Activated CD4-positive, alpha-beta T cell treated with anti-CD3 and anti-CD28 coated beads, Interleukin-2, amount 10 ng/mL, durations not matched to agents 7 days and 5 days (primary cell): Measurements from ENCODE around the gene SOWAHA. TPM values are rescaled to one million over a fixed set of nuclear protein-coding genes. Genes with fewer than 3 reads are reported as not detected.
"Not testable (repeated sequence)": the region's sequence is repeated elsewhere in the genome, so short reads cannot be mapped to it uniquely, and the experiment has no call there.

ENCODE experiments used
- CTCF ChIA-PET: fragments of 350-600 bp; sonication (Branson Sonifier 250); formaldehyde crosslinking; loops from one replicate; lab custom pipeline; 2021; ENCODE audit warnings: antibody characterized with exemption; lab: Charles Lee
- POLR2A ChIA-PET: fragments of 350-600 bp; sonication (Branson Sonifier 250); formaldehyde crosslinking; loops from one replicate; lab custom pipeline; 2021; ENCODE audit warnings: antibody characterized with exemption; lab: Charles Lee
- DNase-seq: peaks from one replicate; pipeline ENCODE4 v3.0.0-alpha.2; 2020
- H3K27ac Mint-ChIP-seq: one replicate; pipeline ENCODE4 v1.8.0; 2021; ENCODE audit warnings: mild to moderate bottlenecking, moderate library complexity, mixed read lengths
- H3K27me3 Mint-ChIP-seq: one replicate; pipeline ENCODE4 v1.8.0; 2021; ENCODE audit warnings: mixed read lengths
- H3K36me3 Mint-ChIP-seq: one replicate; pipeline ENCODE4 v1.8.0; 2021; ENCODE audit warnings: low read depth, mixed read lengths
- H3K4me1 Mint-ChIP-seq: one replicate; pipeline ENCODE4 v1.8.0; 2021; ENCODE audit warnings: mixed read lengths
- H3K4me3 Mint-ChIP-seq: one replicate; pipeline ENCODE4 v1.8.0; 2021; ENCODE audit warnings: mild to moderate bottlenecking, moderate library complexity, mixed read lengths
- H3K9me3 Mint-ChIP-seq: one replicate; pipeline ENCODE4 v1.8.0; 2021; ENCODE audit warnings: mixed read lengths
- total RNA-seq, 2 experiments: library from RNA; stranded (reverse); gene quantifications; one replicate each; pipeline ENCODE4 v1.2.3, GENCODE V29; 2021

Gene SOWAHA
- total RNA-seq, 2 experiments from 2014 or later = not detected

DNA sequence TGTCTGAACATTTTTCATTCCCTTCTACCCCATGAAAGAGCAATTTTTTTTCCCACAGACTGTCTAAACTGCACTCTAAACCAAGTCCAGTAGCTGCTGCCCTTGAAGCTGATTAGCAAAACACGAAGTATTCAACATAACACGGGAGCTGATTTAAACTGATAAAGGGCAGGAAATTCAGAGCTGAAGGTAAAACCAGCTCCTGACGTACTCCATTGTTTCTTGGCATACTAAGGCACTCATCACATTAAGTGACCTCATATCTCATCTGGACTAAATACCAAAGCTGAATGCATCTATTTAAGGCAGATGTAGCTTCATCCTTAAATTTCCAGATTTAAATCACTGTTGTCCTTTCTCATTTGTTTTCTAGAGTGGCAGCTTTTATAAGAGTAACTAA, 41.2 kb downstream of the SOWAHA start:
- Mint-ChIP-seq H3K27ac (no peak overlapping the region), H3K4me1 (peaks cover 4% of the 10 kb centered on the region), H3K9me3 (no peaks in the 10 kb centered on the region), H3K36me3 (no peaks in the 10 kb centered on the region), H3K27me3 (peaks cover 4% of the 10 kb centered on the region), H3K4me3 (no peak overlapping the region)
- ChIA-PET POLR2A (no interaction called here), CTCF (interaction anchor here (1.0 to 3.7 kb wide), 5 partner anchors 9 to 24 kb away, joined by 3 to 24 read pairs (median 4); partner anchors contain the start of genes GDF9, SHROOM1 and UQCRQ)
- no peak for DNase-seq

GRCh38 chr5:132854992-132855391, 41.9 kb downstream of the SOWAHA start:
- H3K4me1 Mint-ChIP-seq, H3K36me3 Mint-ChIP-seq, POLR2A ChIA-PET, H3K27ac Mint-ChIP-seq, H3K27me3 Mint-ChIP-seq, H3K9me3 Mint-ChIP-seq, H3K4me3 Mint-ChIP-seq, DNase-seq: not testable (repeated sequence)
- CTCF ChIA-PET = interaction anchor here (1.6 to 3.7 kb wide), 3 partner anchors 10 to 25 kb away, joined by 3 to 24 read pairs (median 4); partner anchors contain the start of genes GDF9, SHROOM1 and UQCRQ

DNA sequence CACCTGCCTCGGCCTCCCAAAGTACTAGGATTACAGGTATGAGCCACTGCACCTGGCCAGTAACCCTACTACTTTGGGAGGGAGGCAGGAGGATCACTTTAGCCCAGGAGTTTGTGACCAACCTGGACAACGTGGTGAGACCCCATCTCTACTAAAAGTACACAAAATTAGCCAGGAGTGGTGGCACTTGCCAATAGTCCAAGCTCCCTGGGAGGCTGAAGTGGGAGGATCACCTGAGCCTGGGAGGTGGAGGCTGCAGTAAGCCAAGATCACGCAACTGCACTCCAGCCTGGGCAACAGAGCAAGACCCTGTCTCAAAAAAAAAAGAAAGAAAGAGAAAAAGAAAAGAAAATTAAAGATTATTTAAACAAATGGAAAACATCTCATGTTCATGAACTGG, 42.9 kb downstream of the SOWAHA start:
- peaks cover 8% of the 10 kb centered on the region for H3K27me3 Mint-ChIP-seq
- H3K4me3 Mint-ChIP-seq = no peak overlapping the region
- CTCF ChIA-PET = interaction anchor here (0.7 to 3.7 kb wide), 4 partner anchors 9 to 26 kb away, joined by 3 to 24 read pairs (median 4); partner anchors contain the start of genes GDF9, SHROOM1 and UQCRQ
- H3K36me3 Mint-ChIP-seq = no peaks in the 10 kb centered on the region
- H3K4me1 Mint-ChIP-seq = peaks cover 4% of the 10 kb centered on the region
- H3K27ac Mint-ChIP-seq = no peak overlapping the region
- POLR2A ChIA-PET = no interaction called here
- no peaks in the 10 kb centered on the region for H3K9me3 Mint-ChIP-seq
- no peak for DNase-seq

GRCh38 chr5:132859889-132860437, 46.9 kb downstream of the SOWAHA start:
- ChIA-PET CTCF (no interaction called here), POLR2A (no interaction called here)
- DNase-seq = no peak
- Mint-ChIP-seq H3K4me1 (no peaks in the 10 kb centered on the region), H3K4me3 (no peak overlapping the region), H3K27ac (no peak overlapping the region), H3K36me3 (no peaks in the 10 kb centered on the region), H3K9me3 (no peaks in the 10 kb centered on the region), H3K27me3 (peaks cover 13% of the 10 kb centered on the region)

DNA sequence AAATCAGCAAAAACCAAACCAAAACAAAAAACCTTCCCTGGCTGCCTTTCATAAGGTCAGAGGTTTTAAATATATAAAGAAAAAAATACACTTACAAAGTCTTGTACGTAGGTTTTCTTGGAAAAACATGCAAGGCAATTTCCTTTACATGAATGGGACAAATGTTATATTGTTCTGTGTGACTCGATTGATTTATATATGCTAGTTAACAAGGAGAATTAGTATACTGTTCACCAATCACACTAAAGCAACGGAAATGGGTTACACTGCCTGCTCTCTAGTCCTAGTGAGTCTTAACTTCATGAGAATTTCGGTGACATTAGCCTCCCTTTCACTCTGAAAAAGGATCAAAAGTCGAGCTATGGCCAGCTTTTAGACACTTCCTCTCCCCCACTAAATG, 47.6 kb downstream of the SOWAHA start:
- Mint-ChIP-seq H3K36me3 (no peaks in the 10 kb centered on the region), H3K9me3 (no peaks in the 10 kb centered on the region), H3K4me1 (peaks cover 6% of the 10 kb centered on the region), H3K27ac (no peak overlapping the region), H3K4me3 (no peak overlapping the region), H3K27me3 (peaks cover 11% of the 10 kb centered on the region)
- ChIA-PET CTCF (interaction anchor here (1.4 to 1.9 kb wide), 2 partner anchors 29 to 103 kb away, joined by 4 read pairs; partner anchors contain the start of gene AFF4), POLR2A (no interaction called here)
- no peak for DNase-seq

GRCh38 chr5:132865668-132866341, 52.7 kb downstream of the SOWAHA start:
- peaks cover 26% of the 10 kb centered on the region for H3K36me3 Mint-ChIP-seq
- no peak for DNase-seq
- H3K27ac Mint-ChIP-seq = peak overlapping the region; percentile 100
- CTCF ChIA-PET = interaction anchor here (0.6 to 4.8 kb wide), 3 partner anchors 12 to 199 kb away, joined by 5 to 24 read pairs (median 5); no protein-coding TSS in a partner anchor
- H3K4me1 Mint-ChIP-seq = peaks cover 29% of the 10 kb centered on the region
- H3K4me3 Mint-ChIP-seq = peak overlapping the region; percentile 96
- POLR2A ChIA-PET = no interaction called here
- H3K9me3 Mint-ChIP-seq = no peaks in the 10 kb centered on the region
- H3K27me3 Mint-ChIP-seq = peaks cover 6% of the 10 kb centered on the region

Other genes with a start within 250 kb of the SOWAHA start
- 1 to 10 TPM; 2.5 to 2.8 TPM for gene IL13, start 155.1 kb upstream of the SOWAHA start, total RNA-seq
- not detected for gene IL4, start 139.3 kb upstream of the SOWAHA start, total RNA-seq
- gene KIF3A, start 75.8 kb upstream of the SOWAHA start, total RNA-seq = 1 to 10 TPM; 7.5 TPM
- gene CCNI2, start 65.9 kb upstream of the SOWAHA start, total RNA-seq = 1 to 10 TPM; 5.5 to 6.2 TPM
- 10 to 100 TPM; 20.5 to 21.6 TPM for gene SEPTIN8, start 36.1 kb upstream of the SOWAHA start, total RNA-seq
- gene SHROOM1, start 17.3 kb downstream of the SOWAHA start, total RNA-seq = under 1 TPM; 0.42 to 0.98 TPM
- under 1 TPM; 0.87 to 0.89 TPM for gene GDF9, start 53.2 kb downstream of the SOWAHA start, total RNA-seq
- gene UQCRQ, start 53.3 kb downstream of the SOWAHA start, total RNA-seq = 100 to 1,000 TPM; 304 to 328 TPM
- 1 to 10 TPM; 3.2 to 3.8 TPM for gene LEAP2, start 60.4 kb downstream of the SOWAHA start, total RNA-seq
- 10 to 100 TPM; 33.9 to 40.0 TPM for gene AFF4, start 150.3 kb downstream of the SOWAHA start, total RNA-seq
- 10 to 100 TPM; 27.8 to 31.9 TPM for gene ZCCHC10, start 213.2 kb downstream of the SOWAHA start, total RNA-seq
- 10 to 100 TPM; 89.5 to 95.4 TPM for gene HSPA4, start 238.7 kb downstream of the SOWAHA start, total RNA-seq